Heart left ventricle (tissue), 16 donors: Measurements from ENCODE around the gene GATA3. TPM values are rescaled to one million over a fixed set of nuclear protein-coding genes. Genes with fewer than 3 reads are reported as not detected.
A peak's percentile ranks its signal among the peaks of the same experiment; 100 is the strongest.

Source experiments
- ATAC-seq, 4 donors: fragments of 200-7000 bp; cut with Tn5 transposase; one replicate each; pipeline ENCODE4 v1.9.1; 2020 to 2022; ENCODE audit warnings: moderate library complexity in 4 of 4, mild to moderate bottlenecking in 3 of 4, moderate number of reproducible peaks in 1 of 4
- DNase-seq, 5 donors: peaks; one replicate each; pipeline ENCODE4 v3.0.0-alpha.2; 2020
- H3K27ac ChIP-seq, 12 donors: fragments of 200-600 bp; sonication (generic) in 4 of 12; one replicate each; pipeline versions ENCODE4 v1.5.0 to v1.8.0; 2016 to 2022; ENCODE audit warnings: mild to moderate bottlenecking in 2 of 12
- H3K27me3 ChIP-seq, 9 donors: fragments of 200-600 bp; sonication (generic) in 2 of 9; one replicate each; pipeline versions ENCODE4 v1.5.1 to v1.8.0; 2016 to 2022; ENCODE audit warnings: mild to moderate bottlenecking in 3 of 9
- H3K36me3 ChIP-seq, 9 donors: fragments of 200-600 bp; sonication (generic) in 2 of 9; one replicate each; pipeline versions ENCODE4 v1.5.0 to v1.8.0; 2018 to 2022; ENCODE audit warnings: mild to moderate bottlenecking in 2 of 9
- H3K4me1 ChIP-seq, 12 donors: fragments of 200-600 bp; sonication (generic) in 4 of 12; one replicate each; pipeline versions ENCODE4 v1.5.0 to v1.8.0; 2016 to 2022; ENCODE audit warnings: mild to moderate bottlenecking in 3 of 12
- H3K4me3 ChIP-seq, 12 donors: fragments of 200-600 bp; sonication (generic) in 4 of 12; one replicate each; pipeline versions ENCODE4 v1.5.0 to v1.8.0; 2017 to 2022; ENCODE audit warnings: mild to moderate bottlenecking in 9 of 12, moderate library complexity in 4 of 12
- H3K9me3 ChIP-seq, 12 donors: fragments of 200-600 bp; sonication (generic) in 4 of 12; one replicate each; pipeline versions ENCODE4 v1.5.0 to v1.8.0; 2016 to 2022; ENCODE audit warnings: mild to moderate bottlenecking in 1 of 12
- CTCF ChIP-seq, 12 donors: fragments of 200-600 bp; sonication (generic) in 4 of 12; IDR thresholded peaks; one replicate each; pipeline versions ENCODE4 v1.5.0 to v1.8.0; 2018 to 2022; ENCODE audit warnings: antibody characterized with exemption in 12 of 12, mild to moderate bottlenecking in 5 of 12
- POLR2A ChIP-seq, 2 donors: fragments of 450-650 bp; IDR thresholded peaks; one replicate each; pipeline ENCODE4 v1.6.1; 2017; ENCODE audit warnings: antibody characterized with exemption in 2 of 2, mild to moderate bottlenecking in 2 of 2, moderate library complexity in 2 of 2
- WGBS, 4 donors: extraction: QIAGEN DNeasy Blood & Tissue Kit in 2 of 4; methylation state at CpG; one replicate each; pipeline versions ENCODE4 v1.1.5 to v1.1.7; 2013 to 2018; 5-methylcytosine and 5-hydroxymethylcytosine counted together
- intact Hi-C, 10 donors: fragments of 100-400 bp; cut with DNase I; formaldehyde crosslinking; loops; one replicate each; pipeline versions ENCODE4 v1.11.1 to v1.14.2; 2022
- polyA plus RNA-seq, 2 donors: library from polyadenylated mRNA; stranded (reverse); fragments of 200-250 nt; gene quantifications; one replicate each; pipeline ENCODE4 v1.2.3, GENCODE V29; 2013
- total RNA-seq, 9 donors: library from RNA; depleted of rRNA in 2 of 9; stranded (reverse); fragments of >200 nt in 2 of 9; fragmentation: NEBNext Ultra II Directional in 3 of 9; extraction: Animal tissue kit (Norgen Biotek cat#: 25700) in 3 of 9; gene quantifications; one replicate each; pipeline versions ENCODE4 v1.1.0 to v1.2.4, GENCODE V29; 2016 to 2023
- donor health status: ischemic (EF 13 %, LVEDD 7.1; RV severe dilation, severe dysfunction).
- donor health status: healthy with polysubstance abuse.
- donor health status: DM: no; HTN: yes; CAD: no.
- donor health status: DM: no; HTN: no; CAD: no.
- donor health status: ischemic (EF 25% LVEDD 6.9; RV normal size, moderate dysfunction).
- donor health status: ischemic (EF 25% LVEDD 5.7; RV mildly dilated, moderate dysfunction).
- donor health status: healthy.
- donor health status: DM: yes; HTN: yes; CAD: no.
- donor health status: ischemic (EF 35%, LVEDD 5.7; RV mildly dilated, moderate dysfunction).
- donor health status: nonischemic (EF 11% LVEDD 7.7; RV severe dilation, severe dysfunction).
- donor health status: DM: yes; HTN: yes; CAD: no.
- donor health status: PGD.
- donor health status: ischemic (EF 29% LVEDD 5.4; RV normal size, mild dysfunction).
- donor health status: nonischemic (EF 23%, LVEDD 6.1; RV moderate dilation, normal function).

GATA3 gene
- total and polyA plus RNA-seq, 11 donors, result 0.71 to 3.4 (median 1.4) TPM

DNA sequence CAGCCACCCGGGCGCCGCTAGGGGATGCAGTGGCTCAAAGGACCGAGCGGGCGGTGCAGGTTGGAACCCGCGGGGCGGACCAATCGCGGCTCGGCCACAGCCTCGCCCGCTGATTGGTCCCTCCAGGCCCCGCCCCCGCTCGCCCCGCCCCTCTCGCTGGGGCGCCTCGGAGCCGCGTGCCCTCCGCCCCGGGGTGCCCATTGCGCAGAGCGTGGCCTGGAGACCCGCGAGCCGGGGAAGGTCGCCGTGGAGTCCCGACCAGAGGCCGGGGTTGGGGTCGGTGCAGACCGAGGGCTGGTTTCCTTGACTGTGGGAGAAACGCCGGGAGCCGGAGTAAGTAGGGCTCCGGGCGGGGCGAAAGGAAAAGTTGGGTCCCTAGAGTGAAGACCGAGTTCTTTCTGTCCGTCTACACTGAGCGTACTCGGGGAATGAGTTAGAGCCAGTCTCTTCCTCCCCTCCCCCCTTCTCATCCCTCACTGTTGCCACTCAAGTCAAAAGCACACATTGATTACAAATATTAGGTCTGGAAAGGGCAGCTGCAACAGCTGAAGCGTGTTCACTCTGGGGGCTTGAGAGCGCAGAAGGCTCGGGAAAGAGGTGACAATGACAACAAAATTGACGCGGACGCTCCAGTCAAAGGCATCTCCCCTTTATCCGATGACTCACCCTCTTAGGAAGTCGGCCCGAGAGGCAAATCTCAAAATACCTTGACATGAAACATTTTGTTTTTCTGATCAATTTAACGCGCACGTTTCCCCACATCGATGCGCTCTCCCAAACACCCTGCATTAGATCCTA lies 843 bp upstream of the GATA3 start:
- peaks cover 4 to 73% (median 47%) of the 10 kb centered on the region in 12 donors for H3K4me1 ChIP-seq
- 0 to 2% (median 1%) methylated on average over 29 to 60 of the region's 60 CpGs for WGBS, 4 donors
- H3K9me3 ChIP-seq, result no peaks in the 10 kb centered on the region
- ATAC-seq, result peak; percentile 76 to 93 (median 91)
- peak overlapping the region; percentile 43 to 75 (median 59) for H3K4me3 ChIP-seq
- H3K27ac ChIP-seq, result peak overlapping the region in 11 of 12 donors; percentile 12 to 86 (median 48)
- peaks cover 41 to 96% (median 88%) of the 10 kb centered on the region in 9 donors for H3K27me3 ChIP-seq
- peak; percentile 82 to 92 (median 85) for DNase-seq
- intact Hi-C loops, result loop anchor here in 6 of 10 donors (5.0 to 10.0 kb wide), 6 partner anchors 221 to 421 kb away; no protein-coding TSS in a partner anchor
- TF ChIP-seq CTCF (IDR thresholded peaks at IDR 0.05) (peak in 10 of 12 donors; percentile 71 to 88 (median 81)), POLR2A (IDR thresholded peaks at IDR 0.05) (peak in 1 of 2 donors; percentile 23)
- H3K36me3 ChIP-seq, result no peaks in the 10 kb centered on the region

DNA sequence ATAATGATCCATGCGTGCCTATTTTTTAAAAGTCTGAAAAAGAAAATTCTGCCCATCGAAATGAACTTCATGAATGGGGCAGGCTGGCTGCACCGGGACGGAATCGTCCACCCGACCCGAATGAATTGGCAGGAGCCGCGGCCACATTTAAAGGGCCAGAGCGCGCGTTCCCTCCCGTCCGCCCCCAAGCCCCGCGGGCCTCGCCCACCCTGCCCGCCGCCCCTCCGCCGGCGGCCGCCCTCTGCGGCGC lies 319 bp upstream of the GATA3 start:
- no peaks in the 10 kb centered on the region for H3K36me3 ChIP-seq
- H3K4me1 ChIP-seq, result peaks cover 4 to 74% (median 45%) of the 10 kb centered on the region in 12 donors
- DNase-seq (no peak), ATAC-seq (peak in 2 of 4 donors; percentile 3 to 27)
- TF ChIP-seq POLR2A (IDR thresholded peaks at IDR 0.05), result no peak
- no peak for TF ChIP-seq CTCF (IDR thresholded peaks at IDR 0.05)
- H3K9me3 ChIP-seq, result no peaks in the 10 kb centered on the region
- WGBS, 4 donors, result 0 to 1% (median 1%) methylated on average over 3 to 25 of the region's 25 CpGs
- peak overlapping the region in 11 of 12 donors; percentile 17 to 86 (median 67) for H3K27ac ChIP-seq
- intact Hi-C loops, result loop anchor here in 6 of 10 donors (5.0 to 10.0 kb wide), 6 partner anchors 221 to 421 kb away; no protein-coding TSS in a partner anchor
- H3K27me3 ChIP-seq, result peaks cover 36 to 96% (median 88%) of the 10 kb centered on the region in 9 donors
- peak overlapping the region; percentile 43 to 75 (median 59) for H3K4me3 ChIP-seq

DNA sequence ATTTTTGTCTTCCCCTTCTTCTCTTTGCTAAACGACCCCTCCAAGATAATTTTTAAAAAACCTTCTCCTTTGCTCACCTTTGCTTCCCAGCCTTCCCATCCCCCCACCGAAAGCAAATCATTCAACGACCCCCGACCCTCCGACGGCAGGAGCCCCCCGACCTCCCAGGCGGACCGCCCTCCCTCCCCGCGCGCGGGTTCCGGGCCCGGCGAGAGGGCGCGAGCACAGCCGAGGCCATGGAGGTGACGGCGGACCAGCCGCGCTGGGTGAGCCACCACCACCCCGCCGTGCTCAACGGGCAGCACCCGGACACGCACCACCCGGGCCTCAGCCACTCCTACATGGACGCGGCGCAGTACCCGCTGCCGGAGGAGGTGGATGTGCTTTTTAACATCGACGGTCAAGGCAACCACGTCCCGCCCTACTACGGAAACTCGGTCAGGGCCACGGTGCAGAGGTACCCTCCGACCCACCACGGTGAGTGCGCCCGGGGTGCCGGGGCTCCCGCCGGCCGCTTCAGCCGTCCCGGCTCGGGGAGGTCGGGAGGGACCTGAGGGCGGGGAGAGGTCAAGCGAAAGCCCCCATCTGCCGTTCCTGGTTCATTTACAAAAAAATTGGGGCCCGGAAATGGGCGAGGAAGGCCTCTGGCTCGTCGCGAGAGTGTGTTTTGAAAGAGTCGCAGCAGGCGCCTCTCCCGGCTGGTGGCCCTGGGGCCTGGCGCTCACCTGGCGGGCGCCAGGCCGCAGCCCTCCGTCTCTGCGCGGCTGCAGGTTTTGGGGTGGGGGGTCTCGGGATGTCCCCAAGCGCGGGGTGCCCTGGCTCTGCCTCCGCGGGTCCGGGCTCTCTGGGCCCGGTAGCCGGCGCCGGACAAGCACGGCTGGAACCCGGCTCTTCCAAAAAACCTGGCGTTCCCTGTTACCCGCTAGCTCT lies 1.2 kb downstream of the GATA3 start:
- no peak for ATAC-seq
- H3K27ac ChIP-seq, result peak overlapping the region in 11 of 12 donors; percentile 29 to 86 (median 68)

More for the DNA sequence above, 1.2 kb downstream of the GATA3 start:
- intact Hi-C loops, result loop anchor here in 5 of 10 donors (10.0 kb wide), 4 partner anchors 219 to 419 kb away; no protein-coding TSS in a partner anchor
- Histone ChIP-seq H3K36me3 (no peaks in the 10 kb centered on the region), H3K4me1 (peaks cover 0 to 70% (median 30%) of the 10 kb centered on the region in 12 donors), H3K9me3 (no peaks in the 10 kb centered on the region), H3K27me3 (peaks cover 26 to 94% (median 78%) of the 10 kb centered on the region in 9 donors), H3K4me3 (peak overlapping the region; percentile 37 to 75 (median 59))
- no peak for TF ChIP-seq POLR2A (IDR thresholded peaks at IDR 0.05)
- no peak for TF ChIP-seq CTCF (IDR thresholded peaks at IDR 0.05)
- no peak for DNase-seq
- 12 to 18% (median 14%) methylated on average over 33 to 85 of the region's 85 CpGs for WGBS, 4 donors
